ENCODE data around the gene HMCN2.
"Not testable (repeated sequence)": the region's sequence is repeated elsewhere in the genome, so short reads cannot be mapped to it uniquely, and the experiment has no call there.

HMCN2 gene

DNA sequence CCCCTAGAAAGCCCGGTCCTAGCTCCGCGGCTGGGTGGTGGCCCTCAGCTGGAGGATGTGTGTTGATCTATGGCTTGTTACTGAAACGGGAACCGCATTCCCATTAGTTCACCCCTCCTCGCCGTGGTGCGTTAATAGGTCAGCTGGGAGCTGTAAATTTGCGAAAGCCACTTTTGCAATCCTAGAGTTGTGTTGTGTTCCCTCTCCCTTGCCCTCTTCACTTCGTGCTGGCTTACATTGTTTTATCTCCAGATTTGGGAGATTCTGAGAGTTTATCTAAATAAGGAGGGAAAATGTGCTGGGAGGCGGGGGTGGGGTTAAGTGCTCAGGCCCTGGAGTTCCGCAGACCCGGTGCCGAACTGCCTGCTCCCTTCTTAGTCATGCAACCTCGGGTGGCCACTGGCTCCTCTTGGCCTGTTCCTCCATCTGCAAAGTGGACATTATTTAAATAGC, 62.8 kb downstream of the HMCN2 start:
- no peak for DNase-seq (ENCODE audit: low read depth in 2 of 2)

DNA sequence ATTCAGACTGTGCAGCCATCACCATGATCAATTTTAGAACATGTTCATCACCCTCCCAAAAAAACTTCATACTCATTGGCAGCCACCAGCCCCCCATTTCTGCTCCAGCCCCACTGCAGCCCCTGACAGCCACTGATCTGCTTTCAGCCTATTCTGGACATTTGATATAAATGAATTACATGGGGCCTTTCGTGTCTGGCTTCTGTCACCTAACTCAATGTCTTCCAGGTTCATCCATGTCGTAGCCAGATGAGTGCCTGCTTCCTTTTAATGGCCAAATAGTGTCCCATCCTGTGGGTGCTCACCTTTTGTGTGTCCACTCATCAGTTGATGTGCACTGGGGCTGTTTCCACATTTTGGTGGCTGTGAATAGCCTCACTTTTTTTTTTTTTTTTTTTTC, 63.5 kb downstream of the HMCN2 start:
- no peak for DNase-seq (ENCODE audit: low read depth in 2 of 2)

DNA sequence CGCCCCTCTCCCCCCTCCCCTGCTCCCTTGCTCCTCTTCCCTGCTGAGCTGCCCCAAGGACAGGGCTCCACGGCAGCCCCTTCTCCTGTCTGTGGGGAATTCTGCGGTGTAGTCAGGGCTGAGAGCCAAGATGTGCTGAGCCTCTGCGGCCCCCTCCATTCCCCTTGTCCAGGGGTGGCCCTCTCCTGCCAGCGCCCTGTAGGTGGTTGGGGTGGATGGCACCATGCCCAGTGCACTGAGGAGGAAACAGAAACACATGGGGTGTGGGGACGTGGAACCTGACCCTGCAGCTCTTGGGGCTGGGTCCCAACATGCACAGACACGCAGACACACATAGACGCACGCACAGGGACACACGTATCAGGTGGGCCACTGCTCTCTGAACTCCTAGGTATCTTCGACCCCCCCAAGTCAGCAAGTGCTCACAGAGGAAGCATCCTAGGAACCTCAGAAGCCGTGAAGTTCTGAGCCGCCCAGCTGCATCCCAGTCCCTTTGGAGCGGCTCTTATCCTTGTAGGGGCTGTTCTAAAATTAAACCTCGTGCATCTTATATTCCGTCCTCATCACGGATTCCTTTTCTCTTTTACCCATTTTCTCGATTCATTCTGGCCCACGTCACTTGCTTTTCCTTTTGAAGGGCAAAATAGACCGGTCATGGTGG, 64.8 kb downstream of the HMCN2 start:
- DNase-seq (ENCODE audit: low read depth in 2 of 2): no peak

DNA sequence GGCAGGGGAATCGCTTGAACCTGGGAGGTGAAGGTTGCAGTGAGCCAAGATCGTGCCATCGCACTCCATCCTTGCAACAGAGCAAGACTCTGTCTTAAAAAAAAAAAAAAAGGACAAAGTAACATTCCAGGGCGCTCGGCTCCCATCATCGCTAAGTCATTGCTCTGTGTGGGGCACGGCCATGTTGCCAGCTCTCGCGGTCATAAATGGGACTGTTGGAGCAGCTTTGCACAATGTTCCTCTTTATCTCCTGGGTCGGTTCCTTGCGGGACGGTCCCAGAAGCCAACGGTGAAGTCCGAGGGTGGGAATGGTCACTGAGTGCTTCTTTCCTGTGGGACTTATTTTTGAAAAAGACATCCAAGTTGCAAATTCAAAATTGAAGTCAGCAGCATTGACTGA, 65.5 kb downstream of the HMCN2 start:
- DNase-seq (ENCODE audit: low read depth in 2 of 2): no peak

DNA sequence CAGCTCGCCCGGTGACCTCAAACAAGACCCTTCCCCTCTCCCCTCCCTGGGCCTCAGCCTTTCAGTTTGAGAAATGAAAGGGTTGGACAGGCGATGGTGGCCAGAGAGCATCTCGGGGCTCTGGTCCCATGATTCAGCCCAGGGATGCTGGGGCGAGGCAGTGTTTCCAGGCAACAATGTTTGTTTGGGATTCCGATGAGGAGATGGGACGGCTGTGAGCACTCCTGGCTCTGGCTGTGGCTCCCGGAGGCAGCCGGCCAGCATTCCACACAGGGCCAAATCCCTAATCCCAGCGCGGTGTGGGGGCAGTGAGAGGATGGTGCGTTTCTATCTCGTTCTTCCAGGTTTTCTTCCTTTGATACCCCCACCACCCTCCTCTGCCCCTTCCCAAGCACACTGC, 66.0 kb downstream of the HMCN2 start:
- DNase-seq (ENCODE audit: low read depth in 2 of 2): no peak

DNA sequence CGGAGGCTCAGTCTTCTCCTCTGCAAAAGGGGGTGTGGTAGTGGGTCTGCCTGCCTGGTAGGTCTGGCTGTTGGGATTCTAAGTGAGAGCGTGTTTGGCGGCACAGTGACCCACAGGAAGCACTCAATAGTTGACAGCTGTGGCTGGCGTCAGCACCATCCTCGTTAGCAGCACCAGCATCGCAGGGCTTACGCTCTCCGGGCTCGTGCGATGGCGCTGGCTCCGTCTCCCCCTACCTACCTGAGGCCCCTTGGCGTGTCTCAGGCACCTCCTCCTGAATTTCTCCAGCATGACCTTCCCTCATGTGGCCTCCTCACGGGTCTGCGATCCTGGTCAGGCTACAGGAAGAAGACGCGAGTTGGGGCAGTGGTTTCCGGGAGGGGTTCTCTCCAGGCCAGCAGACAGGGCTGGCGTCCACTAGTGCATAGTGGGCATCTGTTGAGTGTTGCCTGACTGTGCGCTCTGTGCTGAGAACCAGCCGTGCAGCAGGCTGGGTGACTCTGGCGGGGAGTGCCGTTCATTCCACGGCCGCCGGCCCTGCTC, 66.9 kb downstream of the HMCN2 start:
- DNase-seq (ENCODE audit: low read depth in 2 of 2): no peak

DNA sequence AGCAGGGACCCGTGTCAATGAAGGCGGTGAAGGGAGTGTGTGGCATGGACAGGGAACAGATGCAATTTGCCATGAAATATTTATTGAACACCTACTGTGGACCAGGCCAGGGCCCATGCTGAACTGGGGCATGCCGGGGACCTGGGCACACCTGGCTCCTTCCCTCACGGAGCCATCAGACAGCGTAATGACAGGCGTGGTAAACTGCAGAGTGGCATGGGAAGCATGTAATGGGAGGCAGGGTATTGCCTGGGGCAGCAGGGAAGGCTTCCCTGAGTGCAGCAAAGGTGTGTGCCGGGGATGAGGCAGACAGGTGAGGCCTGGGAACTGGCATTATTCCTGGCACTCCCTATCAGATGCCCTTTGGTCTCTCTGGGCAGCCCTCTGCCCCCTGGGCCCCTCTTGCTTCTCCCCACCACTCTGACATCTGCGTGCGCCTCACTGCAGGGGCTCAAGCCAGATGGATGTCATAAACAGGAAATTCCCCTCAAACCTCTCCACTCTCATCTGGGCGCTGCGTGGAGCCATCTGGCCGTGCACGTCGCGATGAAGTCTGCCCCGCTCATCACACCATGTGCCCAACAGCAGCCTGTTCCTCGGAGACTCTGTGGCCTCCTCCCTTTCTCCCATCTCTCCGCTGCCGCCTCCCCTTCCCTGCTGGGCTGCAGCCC, 67.6 kb downstream of the HMCN2 start:
- DNase-seq (ENCODE audit: low read depth in 2 of 2): no peak

DNA sequence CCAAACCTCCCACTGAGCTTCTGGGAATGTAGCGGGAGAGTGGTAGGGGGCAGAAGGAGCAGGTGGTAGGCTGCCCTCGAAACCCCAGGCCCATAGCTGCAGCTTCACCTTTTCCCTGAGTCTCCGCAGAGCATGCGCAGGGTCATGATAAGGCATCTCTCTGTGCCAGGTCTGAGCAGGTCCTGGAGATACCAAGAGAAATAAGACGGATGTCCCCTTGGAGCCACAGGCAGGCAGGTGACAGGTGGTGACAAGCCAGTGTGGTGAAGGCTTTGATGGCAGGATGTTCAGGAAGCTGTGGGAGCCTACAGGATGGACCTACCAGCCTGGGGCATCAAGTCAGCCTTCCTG, 68.1 kb downstream of the HMCN2 start:
- DNase-seq (ENCODE audit: low read depth in 2 of 2): no peak

DNA sequence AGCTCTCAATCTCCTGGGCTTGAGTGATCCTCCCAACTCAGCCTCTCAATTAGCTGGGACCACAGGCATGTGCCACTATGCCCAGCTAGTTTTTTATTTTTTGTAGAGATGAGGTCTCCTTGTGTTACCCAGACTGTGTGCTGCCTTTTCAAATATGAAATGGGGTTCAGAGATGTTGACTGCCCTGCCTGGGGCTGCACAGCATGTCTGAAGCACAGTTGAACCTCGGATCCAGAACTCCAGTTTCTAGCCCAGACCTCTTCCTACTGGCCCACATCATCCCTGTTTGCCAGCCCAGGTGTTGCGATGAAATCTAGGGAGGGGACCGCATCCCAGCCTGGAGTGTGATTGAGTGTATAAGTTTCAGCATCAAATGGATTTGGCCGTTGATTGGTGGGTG, 69.4 kb downstream of the HMCN2 start:
- DNase-seq (ENCODE audit: low read depth in 2 of 2): no peak

DNA sequence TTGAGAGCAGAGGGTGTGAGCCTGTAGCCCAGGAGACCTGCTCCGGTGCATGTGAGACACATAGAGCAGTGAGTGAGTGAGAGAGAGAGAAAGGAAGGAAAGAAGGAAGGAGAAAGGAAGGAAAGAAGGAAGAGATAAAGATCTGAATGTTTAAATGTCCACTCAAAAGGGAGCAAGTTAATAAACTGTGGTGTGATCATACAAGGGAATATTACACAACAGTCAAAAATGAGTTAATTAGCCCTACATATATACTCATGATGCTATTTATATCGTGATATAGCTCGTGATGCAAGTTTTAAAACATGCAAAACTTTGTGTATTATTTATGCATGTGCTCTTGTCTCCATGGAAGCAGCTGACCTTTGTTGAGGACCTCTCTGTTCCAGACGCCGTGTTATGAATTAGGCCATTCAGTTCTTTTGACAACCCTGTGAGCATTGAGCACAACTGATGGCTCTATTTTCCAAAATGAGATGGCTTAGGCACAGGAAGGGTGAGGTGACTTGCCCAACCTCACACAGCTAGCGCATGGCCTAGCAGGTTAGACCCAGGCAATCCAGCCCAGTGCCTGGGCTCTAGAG, 70.6 kb downstream of the HMCN2 start:
- DNase-seq (ENCODE audit: low read depth in 2 of 2): no peak

DNA sequence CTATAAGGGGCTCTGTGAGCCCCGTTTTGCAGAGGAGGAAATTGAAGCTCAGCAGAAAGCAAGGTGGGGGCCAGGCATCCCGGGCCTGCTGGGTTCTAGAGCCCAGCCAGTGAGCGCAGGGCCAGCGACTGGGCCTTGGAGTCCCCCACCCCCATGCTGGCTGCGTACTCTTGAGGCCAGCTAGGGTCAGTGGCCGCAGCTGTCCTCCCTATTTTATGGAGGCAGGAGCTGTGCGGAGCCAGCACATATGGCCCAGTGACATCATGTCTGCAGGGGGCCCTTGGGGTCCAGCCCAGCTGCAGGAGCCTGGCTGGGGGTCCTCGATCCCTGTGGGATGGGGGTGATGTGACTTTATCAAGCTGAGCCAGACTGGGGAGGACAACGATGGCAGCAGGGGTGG, 71.3 kb downstream of the HMCN2 start:
- DNase-seq (ENCODE audit: low read depth in 2 of 2): no peak

DNA sequence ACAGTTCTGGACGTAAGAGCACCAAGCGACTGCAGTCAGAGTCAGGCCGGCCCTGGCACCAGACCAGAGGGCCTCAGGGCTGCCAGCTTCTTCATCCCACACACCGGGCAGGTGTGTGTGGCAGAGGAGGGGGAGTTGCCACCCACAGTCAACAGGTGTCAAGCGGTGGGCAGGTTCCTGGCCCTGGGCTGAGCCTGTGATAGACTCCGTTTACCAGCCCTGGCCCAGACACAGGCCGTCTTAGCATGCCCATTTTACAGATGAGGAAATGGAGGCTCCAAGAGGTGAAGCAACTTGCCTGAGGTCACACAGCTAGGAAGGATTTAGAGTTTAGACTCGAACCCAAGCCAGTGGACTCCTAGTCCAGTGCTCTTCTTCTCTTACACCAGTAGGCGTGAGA, 71.8 kb downstream of the HMCN2 start:
- no peak for DNase-seq (ENCODE audit: low read depth in 2 of 2)

DNA sequence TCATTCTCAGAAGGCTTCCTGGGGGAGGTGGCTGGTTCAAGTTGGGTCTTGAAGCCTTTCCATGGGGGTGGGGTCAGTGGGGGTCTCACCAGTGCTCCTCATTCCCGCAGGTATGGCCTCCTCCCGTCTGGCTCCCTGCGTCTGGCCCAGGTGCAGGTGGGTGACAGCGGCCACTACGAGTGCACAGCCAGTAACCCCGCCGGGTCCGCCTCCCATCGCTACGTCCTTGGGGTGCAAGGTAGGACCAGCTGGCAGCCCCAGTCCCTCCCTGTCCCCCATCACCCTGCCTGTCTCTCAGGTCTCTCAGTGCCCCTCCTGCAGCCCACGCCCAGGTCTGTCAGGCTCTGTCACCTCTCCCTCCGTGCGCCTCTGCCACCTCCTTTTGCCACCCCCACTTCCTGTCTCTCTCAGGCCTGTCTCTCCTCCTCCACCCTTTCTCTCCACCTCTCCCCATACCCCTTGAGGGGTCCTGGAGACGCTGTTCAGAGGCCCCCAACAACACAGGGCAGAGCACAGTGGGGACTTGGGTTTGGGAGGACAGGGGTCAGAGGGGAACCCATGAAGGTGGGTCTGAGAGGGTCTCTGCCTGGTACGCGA, 72.3 kb downstream of the HMCN2 start:
- no peak for DNase-seq (ENCODE audit: low read depth in 2 of 2)

DNA sequence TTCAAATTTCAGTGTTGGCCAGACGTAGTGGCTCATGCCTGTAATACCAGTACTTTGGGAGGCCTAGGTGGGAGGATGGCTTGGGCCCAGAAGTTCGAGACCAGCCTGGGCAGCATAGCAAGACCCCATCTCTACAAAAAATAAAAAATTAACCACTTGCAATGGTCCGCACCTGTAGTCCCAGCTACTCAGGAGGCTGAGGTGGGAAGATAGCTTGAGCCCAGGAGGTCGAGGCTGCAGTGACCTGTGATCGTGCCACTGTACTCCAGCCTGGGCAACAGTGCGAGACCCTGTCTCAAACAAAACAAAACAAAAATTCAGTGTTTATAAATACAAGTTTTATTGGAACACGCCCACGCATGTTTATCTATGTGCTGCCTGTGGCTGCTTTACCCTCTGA, 73.3 kb downstream of the HMCN2 start:
- not testable (repeated sequence) for DNase-seq (ENCODE audit: low read depth in 2 of 2)

DNA sequence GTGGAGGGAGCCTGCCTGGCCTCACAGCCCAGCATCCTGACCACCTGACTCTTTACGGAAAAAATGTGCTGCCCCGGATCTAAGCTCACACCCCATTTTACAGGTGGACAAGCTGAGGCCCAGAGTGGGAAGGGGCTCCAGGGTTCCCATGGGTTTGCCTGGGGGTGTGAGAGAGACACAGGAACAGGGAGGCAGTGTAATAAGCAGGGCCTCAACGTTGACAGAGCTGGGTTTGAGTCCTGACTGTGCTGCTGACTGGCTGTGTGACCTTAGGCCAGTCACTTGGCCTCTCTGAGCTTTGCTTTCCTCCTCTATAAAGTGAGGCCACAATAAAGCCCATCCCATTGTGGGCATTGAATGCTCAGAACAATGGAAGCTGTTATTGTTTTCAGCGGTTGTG, 73.7 kb downstream of the HMCN2 start:
- no peak for DNase-seq (ENCODE audit: low read depth in 2 of 2)

DNA sequence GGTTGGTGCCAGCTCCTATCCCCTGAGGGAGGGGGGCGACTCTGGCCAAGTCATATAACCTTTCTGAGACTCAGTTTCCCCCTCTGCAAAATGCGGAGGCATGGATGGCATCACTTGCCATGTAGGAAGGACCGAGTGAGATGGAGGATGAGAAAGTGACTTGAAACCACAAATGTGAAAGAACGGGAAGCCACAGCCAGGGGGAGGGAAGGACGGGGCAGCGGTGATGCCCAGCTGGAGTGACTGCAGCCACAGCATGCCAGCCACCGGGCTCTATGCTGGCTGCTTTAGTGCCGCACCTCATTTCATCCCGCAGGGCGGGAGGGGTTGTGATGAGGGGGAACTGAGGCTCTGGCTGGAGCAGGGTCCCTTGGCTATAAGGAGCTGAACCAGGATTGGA, 74.5 kb downstream of the HMCN2 start:
- no peak for DNase-seq (ENCODE audit: low read depth in 2 of 2)

DNA sequence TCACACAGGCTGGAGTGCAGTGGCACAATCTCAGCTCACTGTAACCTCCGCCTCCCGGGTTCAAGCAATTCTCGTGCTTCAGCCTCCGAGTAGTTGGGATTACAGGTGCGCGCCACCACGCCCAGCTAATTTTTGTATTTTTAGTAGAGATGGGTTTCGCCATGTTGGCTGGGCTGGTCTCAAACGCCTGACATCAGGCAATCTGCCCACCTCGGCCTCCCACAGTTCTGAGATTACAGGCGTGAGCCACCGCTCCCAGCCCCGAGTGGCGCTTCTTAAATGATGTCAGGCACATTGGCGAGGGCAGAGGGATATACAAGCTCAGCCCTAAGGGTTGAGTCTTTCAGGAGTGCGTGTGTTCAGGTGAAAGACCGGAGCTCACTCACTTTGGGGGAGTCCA, 75.0 kb downstream of the HMCN2 start:
- not testable (repeated sequence) for DNase-seq (ENCODE audit: low read depth in 2 of 2)

DNA sequence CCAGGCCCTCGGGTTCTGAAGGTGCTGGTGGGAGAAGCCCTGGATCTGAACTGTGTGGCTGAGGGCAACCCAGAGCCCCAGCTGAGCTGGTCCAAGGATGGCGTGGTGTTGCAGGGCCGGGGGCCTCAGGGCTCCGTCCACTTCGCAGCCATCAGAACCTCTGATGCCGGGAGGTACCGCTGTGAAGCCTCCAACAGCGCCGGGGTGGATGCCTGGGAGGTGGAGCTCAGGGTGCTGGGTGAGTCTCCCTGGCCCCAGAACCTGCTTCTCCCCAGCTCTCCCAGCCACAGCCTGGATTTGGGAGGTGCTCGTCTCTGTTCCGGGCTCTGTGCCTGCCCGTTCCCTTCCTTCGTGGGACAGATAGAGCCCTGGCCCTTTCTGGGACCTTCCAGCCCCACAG, 75.6 kb downstream of the HMCN2 start:
- no peak for DNase-seq (ENCODE audit: low read depth in 2 of 2)

DNA sequence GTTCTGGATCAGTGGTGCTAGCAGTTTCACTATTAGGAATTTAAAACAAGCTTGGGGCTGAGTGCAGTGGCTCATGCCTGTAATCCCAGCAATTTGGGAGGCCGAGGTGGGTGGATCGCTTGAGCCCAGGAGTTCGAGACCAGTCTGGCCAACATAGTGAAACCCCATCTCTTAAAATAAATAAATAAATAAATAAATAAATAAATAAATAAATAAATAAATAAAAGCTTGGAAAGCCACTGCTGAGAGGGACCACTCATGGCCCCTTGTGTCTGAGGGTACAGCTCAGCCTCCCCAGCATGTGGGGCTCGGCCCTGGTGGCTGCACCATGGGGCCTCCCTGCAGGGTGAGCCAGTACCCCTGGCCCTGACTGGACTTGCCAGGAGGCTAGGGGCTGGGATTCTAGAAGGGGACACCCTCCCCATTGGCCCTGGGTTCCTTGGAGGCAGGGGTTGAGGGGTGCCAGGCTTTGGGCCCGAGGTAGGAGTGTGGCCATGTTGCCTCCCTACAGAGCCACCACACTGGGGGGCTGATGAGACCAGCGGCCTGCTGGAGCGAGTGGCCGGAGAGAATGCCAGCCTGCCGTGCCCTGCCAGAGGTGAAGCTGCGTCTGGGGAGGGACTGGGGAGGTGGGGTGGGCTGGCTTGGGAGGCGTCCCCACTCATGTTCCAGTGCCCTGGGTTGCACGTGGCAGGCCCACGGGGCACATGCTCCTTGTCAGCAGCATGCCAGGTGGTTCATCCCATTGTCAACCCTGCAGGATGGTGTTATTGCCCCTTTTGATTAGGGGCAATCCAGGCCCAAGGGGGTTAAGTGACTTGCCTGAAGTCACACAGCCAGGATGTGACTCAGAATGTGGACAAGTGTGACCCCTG, 76.5 kb downstream of the HMCN2 start:
- no peak for DNase-seq (ENCODE audit: low read depth in 2 of 2)

DNA sequence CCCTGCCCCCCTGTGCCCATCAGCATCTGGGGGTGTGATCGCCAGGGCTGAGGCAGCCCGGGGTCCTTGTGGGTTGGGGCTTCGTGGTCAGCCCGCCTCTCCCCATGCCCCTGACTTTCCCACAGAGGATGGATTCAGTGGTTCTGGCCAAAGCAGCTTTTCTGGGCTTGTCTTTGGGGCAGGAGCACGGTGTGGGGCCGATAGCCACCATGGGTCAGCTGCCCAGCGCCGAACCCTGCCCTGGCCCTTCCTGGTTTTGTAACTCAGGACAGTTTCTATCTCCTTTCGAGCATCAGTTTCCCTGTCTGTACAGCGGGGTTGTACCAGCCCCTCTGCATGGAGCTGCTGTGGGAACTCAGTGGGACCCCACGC, 77.1 kb downstream of the HMCN2 start:
- no peak for DNase-seq (ENCODE audit: low read depth in 2 of 2)

DNA sequence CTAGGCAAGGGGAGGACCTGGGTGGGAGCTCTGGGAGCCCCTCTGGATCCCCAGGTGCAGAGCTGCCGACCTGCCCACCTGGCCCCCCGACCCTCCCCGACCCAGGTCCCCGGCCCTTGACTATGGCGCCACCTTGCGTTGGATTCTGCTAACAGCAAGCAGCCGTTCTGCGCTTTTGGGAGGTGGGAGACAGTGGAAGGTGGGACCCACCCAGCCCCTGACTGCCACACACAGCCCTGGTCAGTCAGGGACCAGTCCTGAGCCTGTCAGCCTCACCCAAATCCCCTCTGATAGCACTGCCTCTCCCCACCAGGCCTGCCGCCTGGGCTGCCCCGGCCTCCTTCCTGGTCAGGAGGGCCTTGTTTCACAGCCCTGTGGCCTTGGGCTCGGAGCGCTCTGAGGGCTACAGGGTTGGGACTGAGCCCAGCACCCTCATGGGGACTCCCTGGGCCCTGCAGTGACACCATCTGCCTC, 77.9 kb downstream of the HMCN2 start:
- no peak for DNase-seq (ENCODE audit: low read depth in 2 of 2)

DNA sequence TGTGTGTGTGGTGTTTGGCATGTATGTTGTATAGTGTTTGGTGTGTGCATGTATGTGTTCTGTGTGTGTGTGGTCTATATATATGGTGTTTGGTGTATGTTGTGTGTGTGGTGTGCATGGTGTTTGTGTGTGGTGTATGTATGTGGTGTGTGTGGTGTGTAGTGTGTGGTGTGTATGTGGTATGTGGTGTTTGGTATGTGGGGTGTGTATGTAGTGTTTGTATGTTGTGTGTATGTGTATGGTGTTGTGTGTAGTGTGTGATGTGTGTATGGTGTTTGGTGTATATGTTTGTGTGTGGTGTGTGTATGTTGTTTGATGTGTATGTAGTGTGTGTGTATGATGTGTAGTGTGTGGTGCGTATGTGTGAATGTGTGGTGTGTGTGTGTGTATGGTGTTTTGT, 78.8 kb downstream of the HMCN2 start:
- no peak for DNase-seq (ENCODE audit: low read depth in 2 of 2)
